CD8-positive, alpha-beta memory T cell (primary cell): ENCODE measurements around the gene ANKRD12. TPM values are rescaled to one million over a fixed set of nuclear protein-coding genes. Genes with fewer than 3 reads are reported as not detected.
A peak's percentile ranks its signal among the peaks of the same experiment; 100 is the strongest.

Source experiments
- CTCF ChIA-PET: fragments of 350-600 bp; sonication (Branson Sonifier 250); formaldehyde crosslinking; loops from one replicate; lab custom pipeline; 2021; ENCODE audit warnings: antibody characterized with exemption; lab: Charles Lee
- POLR2A ChIA-PET: fragments of 350-600 bp; sonication (Branson Sonifier 250); formaldehyde crosslinking; loops from one replicate; lab custom pipeline; 2021; ENCODE audit warnings: antibody characterized with exemption; lab: Charles Lee
- DNase-seq, 5 donors: peaks; one replicate each; pipeline versions ENCODE4 v3.0.0 to v3.0.0-alpha.2; 2020 to 2022; ENCODE audit warnings: mixed read lengths in 1 of 5
- H3K27ac ChIP-seq: one replicate; pipeline ENCODE4 v1.7.0; 2013; ENCODE audit warnings: low read depth, mild to moderate bottlenecking, low read length, moderate library complexity
- H3K27me3 ChIP-seq: 2 replicates; pipeline ENCODE4 v1.7.0; 2013; ENCODE audit warnings: low read length, mild to moderate bottlenecking; ENCODE audit not compliant: insufficient read depth, poor library complexity, severe bottlenecking
- H3K36me3 ChIP-seq: 2 replicates; pipeline ENCODE4 v1.7.0; 2013; ENCODE audit warnings: mild to moderate bottlenecking, low read length, moderate library complexity; ENCODE audit not compliant: insufficient read depth
- H3K4me1 ChIP-seq: 2 replicates; pipeline ENCODE4 v1.7.0; 2013; ENCODE audit warnings: mild to moderate bottlenecking, low read length, moderate library complexity; ENCODE audit not compliant: insufficient read depth
- H3K4me3 ChIP-seq: 2 replicates; pipeline ENCODE4 v1.7.0; 2013; ENCODE audit warnings: mild to moderate bottlenecking, low read length
- H3K9me3 ChIP-seq: 2 replicates; pipeline ENCODE4 v1.7.0; 2013; ENCODE audit warnings: mild to moderate bottlenecking, low read length
- H3K27ac Mint-ChIP-seq, 8 donors: one replicate each; pipeline ENCODE4 v1.8.0; 2020 to 2021; ENCODE audit warnings: mixed read lengths in 8 of 8, mild to moderate bottlenecking in 6 of 8, inconsistent platforms in 3 of 8, moderate library complexity in 3 of 8
- H3K27me3 Mint-ChIP-seq, 2 donors: one replicate each; pipeline ENCODE4 v1.8.0; 2020 to 2021; ENCODE audit warnings: mixed read lengths in 2 of 2, mild to moderate bottlenecking in 1 of 2, moderate library complexity in 1 of 2
- H3K36me3 Mint-ChIP-seq, 3 donors: one replicate each; pipeline ENCODE4 v1.8.0; 2020 to 2021; ENCODE audit warnings: mixed read lengths in 3 of 3, inconsistent platforms in 1 of 3, mild to moderate bottlenecking in 1 of 3
- H3K4me1 Mint-ChIP-seq, 3 donors: one replicate each; pipeline ENCODE4 v1.8.0; 2020 to 2021; ENCODE audit warnings: mixed read lengths in 3 of 3, inconsistent platforms in 1 of 3, mild to moderate bottlenecking in 1 of 3
- H3K4me3 Mint-ChIP-seq, 7 donors: one replicate each; pipeline ENCODE4 v1.8.0; 2020 to 2021; ENCODE audit warnings: mixed read lengths in 7 of 7, mild to moderate bottlenecking in 6 of 7, moderate library complexity in 4 of 7, inconsistent platforms in 2 of 7
- H3K9me3 Mint-ChIP-seq, 5 donors: one replicate each; pipeline ENCODE4 v1.8.0; 2020 to 2022; ENCODE audit warnings: mixed read lengths in 5 of 5, mild to moderate bottlenecking in 3 of 5, moderate library complexity in 2 of 5, inconsistent platforms in 1 of 5
- polyA plus RNA-seq: library from polyadenylated mRNA; unstranded; fragments of 300-500 nt; fragmentation: Illumina TruSeq; gene quantifications from one replicate; pipeline ENCODE4 v1.2.3, GENCODE V29; 2021
- total RNA-seq, 2 experiments: library from RNA; stranded (reverse); gene quantifications; one replicate each; pipeline ENCODE4 v1.2.3, GENCODE V29; 2021

ANKRD12 gene
- total and polyA plus RNA-seq, 3 experiments from 2014 or later = 66.6 to 109 (median 67.6) TPM

DNA sequence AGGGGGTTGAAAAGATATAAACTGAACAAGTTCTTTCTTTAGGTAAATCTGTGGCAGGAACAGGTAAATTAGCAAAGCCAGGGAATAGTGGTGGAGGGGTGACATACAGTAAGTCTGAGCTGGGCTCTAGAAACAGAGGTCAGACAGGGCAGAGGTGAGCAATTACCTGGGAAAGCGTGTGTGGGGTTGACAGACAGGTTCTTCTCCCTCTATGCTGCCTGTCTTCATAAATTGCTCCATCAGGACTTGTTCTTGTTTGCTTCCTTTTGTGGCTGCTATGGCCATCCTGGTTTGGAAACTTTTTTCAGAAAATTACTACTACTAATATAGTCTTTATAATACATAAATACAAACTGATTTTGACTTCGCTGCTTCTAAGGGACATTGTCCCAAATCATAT lies 3.4 kb upstream of the ANKRD12 start:
- no peak for DNase-seq
- Histone ChIP-seq H3K27me3 (no peaks in the 10 kb centered on the region), H3K27ac (no peak overlapping the region), H3K9me3 (no peaks in the 10 kb centered on the region), H3K4me1 (peaks cover 51% of the 10 kb centered on the region), H3K4me3 (no peak overlapping the region), H3K36me3 (peaks cover 18% of the 10 kb centered on the region)
- ChIA-PET POLR2A (interaction anchor here (7.6 kb wide), 1 partner anchor 15 kb away, joined by 167 read pairs; no protein-coding TSS in a partner anchor), CTCF (no interaction called here)
- Mint-ChIP-seq H3K36me3 (peaks cover 4 to 73% (median 11%) of the 10 kb centered on the region in 3 donors), H3K9me3 (no peaks in the 10 kb centered on the region), H3K27me3 (peaks cover 0 to 2% of the 10 kb centered on the region in 2 donors), H3K4me1 (peaks cover 51 to 69% (median 63%) of the 10 kb centered on the region in 3 donors), H3K27ac (peak overlapping the region; percentile 7 to 95 (median 82)), H3K4me3 (peak overlapping the region in 3 of 7 donors; percentile 3 to 17 (median 4))

DNA sequence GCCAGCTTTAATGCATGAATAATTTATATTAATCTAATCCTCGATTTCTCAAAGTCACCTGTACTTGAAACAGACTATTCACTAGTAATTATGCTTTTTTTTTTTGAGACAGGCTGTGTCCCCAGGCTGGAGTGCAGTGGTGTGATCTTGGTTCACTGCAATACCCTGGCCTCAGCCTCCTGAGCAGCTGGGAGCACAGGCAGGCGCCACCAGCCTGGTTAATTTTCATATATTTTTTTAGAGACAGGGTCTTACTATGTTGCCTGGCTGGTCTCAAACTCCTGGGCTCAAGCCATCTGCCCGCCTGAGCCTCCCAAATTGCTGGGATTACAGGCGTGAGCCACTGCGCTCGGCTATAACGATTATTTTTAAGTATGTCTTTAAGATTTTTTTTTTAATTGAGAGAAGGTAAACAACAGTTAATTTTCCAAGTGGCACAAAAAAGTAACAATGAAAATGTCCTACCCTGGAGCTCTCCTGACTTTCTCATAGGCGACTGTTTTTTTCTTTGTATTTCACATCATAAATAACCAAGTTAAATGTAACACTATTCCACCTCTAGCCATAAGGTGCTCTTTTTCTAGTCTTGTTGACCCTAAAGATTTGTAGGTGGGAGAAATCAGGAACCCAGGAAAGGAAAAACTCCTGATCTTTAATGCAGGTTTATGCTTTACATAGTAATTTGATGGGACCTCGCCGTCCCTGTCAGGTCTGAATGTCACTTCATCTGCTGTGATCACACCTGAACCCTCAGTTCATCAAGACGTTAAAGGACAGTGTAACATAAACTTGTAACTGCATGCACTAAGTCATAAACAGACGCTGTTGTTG lies 1.3 kb upstream of the ANKRD12 start:
- Mint-ChIP-seq H3K4me1 (peaks cover 58 to 71% (median 66%) of the 10 kb centered on the region in 3 donors), H3K27ac (peak overlapping the region; percentile 95 to 100 (median 100)), H3K36me3 (peaks cover 0 to 66% (median 4%) of the 10 kb centered on the region in 3 donors), H3K4me3 (peak overlapping the region; percentile 94 to 99 (median 99)), H3K27me3 (peaks cover 0 to 2% of the 10 kb centered on the region in 2 donors), H3K9me3 (no peaks in the 10 kb centered on the region)
- peak overlapping the region; percentile 97 for H3K27ac ChIP-seq
- H3K36me3 ChIP-seq = peaks cover 9% of the 10 kb centered on the region
- peak overlapping the region; percentile 89 for H3K4me3 ChIP-seq
- ChIA-PET POLR2A (interaction anchor here (1.0 to 7.6 kb wide), 9 partner anchors 10 to 199 kb away, joined by 3 to 167 read pairs (median 8); partner anchors contain the start of genes NDUFV2 and TWSG1), CTCF (interaction anchor here (0.8 to 5.9 kb wide), 8 partner anchors 9 to 62 kb away, joined by 3 to 40 read pairs (median 8); partner anchors contain the start of gene NDUFV2)
- H3K27me3 ChIP-seq = no peaks in the 10 kb centered on the region
- DNase-seq = no peak
- no peaks in the 10 kb centered on the region for H3K9me3 ChIP-seq
- H3K4me1 ChIP-seq = peaks cover 64% of the 10 kb centered on the region

GRCh38 chr18:9135912-9136314 lies 668 bp upstream of the ANKRD12 start:
- peaks cover 0 to 2% of the 10 kb centered on the region in 2 donors for H3K27me3 Mint-ChIP-seq
- peak in 1 of 5 donors; percentile 52 for DNase-seq
- peaks cover 0 to 63% (median 4%) of the 10 kb centered on the region in 3 donors for H3K36me3 Mint-ChIP-seq
- peak overlapping the region; percentile 94 to 99 (median 99) for H3K4me3 Mint-ChIP-seq
- Histone ChIP-seq H3K27ac (peak overlapping the region; percentile 97), H3K9me3 (no peaks in the 10 kb centered on the region), H3K27me3 (no peaks in the 10 kb centered on the region), H3K4me3 (peak overlapping the region; percentile 89), H3K36me3 (peaks cover 6% of the 10 kb centered on the region), H3K4me1 (peaks cover 66% of the 10 kb centered on the region)
- peaks cover 62 to 73% (median 68%) of the 10 kb centered on the region in 3 donors for H3K4me1 Mint-ChIP-seq
- ChIA-PET POLR2A (interaction anchor here (1.1 to 7.6 kb wide), 7 partner anchors 9 to 198 kb away, joined by 3 to 167 read pairs (median 18); partner anchors contain the start of genes NDUFV2 and TWSG1), CTCF (interaction anchor here (0.8 to 5.9 kb wide), 6 partner anchors 10 to 62 kb away, joined by 3 to 40 read pairs (median 16); partner anchors contain the start of gene NDUFV2)
- no peaks in the 10 kb centered on the region for H3K9me3 Mint-ChIP-seq
- H3K27ac Mint-ChIP-seq = peak overlapping the region; percentile 95 to 100 (median 100)

- Mint-ChIP-seq H3K9me3 (no peaks in the 10 kb centered on the region), H3K36me3 (peaks cover 0 to 54% (median 2%) of the 10 kb centered on the region in 3 donors), H3K27ac (peak overlapping the region; percentile 95 to 99 (median 98)), H3K4me1 (peaks cover 69 to 75% (median 71%) of the 10 kb centered on the region in 3 donors), H3K4me3 (peak overlapping the region; percentile 94 to 99 (median 98)), H3K27me3 (peaks cover 0 to 2% of the 10 kb centered on the region in 2 donors)
- peak overlapping the region; percentile 79 for H3K4me3 ChIP-seq
- ChIA-PET POLR2A (interaction anchor here (0.5 to 7.6 kb wide), 15 partner anchors 11 to 197 kb away, joined by 3 to 167 read pairs (median 6); partner anchors contain the start of genes NDUFV2 and TWSG1), CTCF (interaction anchor here (0.9 to 5.9 kb wide), 12 partner anchors 10 to 66 kb away, joined by 3 to 40 read pairs (median 8); partner anchors contain the start of gene NDUFV2)
- H3K4me1 ChIP-seq = peaks cover 68% of the 10 kb centered on the region
- H3K9me3 ChIP-seq = no peaks in the 10 kb centered on the region
- H3K27ac ChIP-seq = peak overlapping the region; percentile 97
- DNase-seq = peak; percentile 64 to 83 (median 76)
- H3K36me3 ChIP-seq = peaks cover 2% of the 10 kb centered on the region
- H3K27me3 ChIP-seq = no peaks in the 10 kb centered on the region
Measured at GRCh38 chr18:9137168-9138066, 836 bp downstream of the ANKRD12 start.

- Mint-ChIP-seq H3K9me3 (no peaks in the 10 kb centered on the region), H3K27ac (peak overlapping the region; percentile 92 to 99 (median 98)), H3K4me3 (peak overlapping the region; percentile 92 to 97 (median 95)), H3K27me3 (peaks cover 0 to 2% of the 10 kb centered on the region in 2 donors), H3K4me1 (peaks cover 73 to 79% (median 76%) of the 10 kb centered on the region in 3 donors), H3K36me3 (peaks cover 0 to 41% (median 0%) of the 10 kb centered on the region in 3 donors)
- Histone ChIP-seq H3K9me3 (no peaks in the 10 kb centered on the region), H3K4me3 (peak overlapping the region; percentile 27), H3K4me1 (peaks cover 76% of the 10 kb centered on the region), H3K27ac (peak overlapping the region; percentile 87), H3K36me3 (no peaks in the 10 kb centered on the region), H3K27me3 (no peaks in the 10 kb centered on the region)
- no peak for DNase-seq
- ChIA-PET POLR2A (interaction anchor here (5.4 to 7.6 kb wide), 2 partner anchors 22 to 37 kb away, joined by 93 to 167 read pairs; partner anchors contain the start of gene NDUFV2), CTCF (interaction anchor here (0.9 to 5.9 kb wide), 10 partner anchors 17 to 194 kb away, joined by 3 to 40 read pairs (median 4); partner anchors contain the start of gene NDUFV2)
Measured at GRCh38 chr18:9139400-9140039, 2.9 kb downstream of the ANKRD12 start.

- no peaks in the 10 kb centered on the region for H3K27me3 ChIP-seq
- H3K4me3 ChIP-seq = peak overlapping the region; percentile 27
- Mint-ChIP-seq H3K4me3 (peak overlapping the region; percentile 85 to 96 (median 94)), H3K9me3 (no peaks in the 10 kb centered on the region), H3K27me3 (peaks cover 0 to 2% of the 10 kb centered on the region in 2 donors), H3K4me1 (peaks cover 75 to 76% (median 75%) of the 10 kb centered on the region in 3 donors), H3K36me3 (peaks cover 0 to 40% (median 0%) of the 10 kb centered on the region in 3 donors), H3K27ac (peak overlapping the region; percentile 92 to 99 (median 96))
- no peaks in the 10 kb centered on the region for H3K9me3 ChIP-seq
- POLR2A ChIA-PET = interaction anchor here (0.8 to 7.6 kb wide), 3 partner anchors 22 to 37 kb away, joined by 3 to 167 read pairs (median 3); no protein-coding TSS in a partner anchor
- CTCF ChIA-PET = interaction anchor here (1.3 to 3.2 kb wide), 3 partner anchors 36 to 67 kb away, joined by 3 to 8 read pairs (median 5); no protein-coding TSS in a partner anchor
- DNase-seq = no peak
- H3K4me1 ChIP-seq = peaks cover 74% of the 10 kb centered on the region
- peak overlapping the region; percentile 87 for H3K27ac ChIP-seq
- H3K36me3 ChIP-seq = no peaks in the 10 kb centered on the region
Measured at GRCh38 chr18:9140381-9140780, 3.8 kb downstream of the ANKRD12 start.
